Prostate gland (tissue), 2 donors: ENCODE results near the gene SLIT3. TPM values are rescaled to one million over a fixed set of nuclear protein-coding genes. Genes with fewer than 3 reads are reported as not detected.

Experiments
- DNase-seq: peaks from one replicate; pipeline ENCODE4 v3.0.0-alpha.2; 2019; ENCODE audit warnings: low spot score
- H3K27ac ChIP-seq, 2 donors: fragments of 200-600 bp; sonication (generic); 2 replicates each; pipeline ENCODE4 v1.5.1; 2017 to 2019
- H3K27me3 ChIP-seq: fragments of 200-600 bp; sonication (generic); replicated peaks from 2 replicates; pipeline ENCODE4 v1.5.1; 2019; ENCODE audit not compliant: insufficient read depth
- H3K36me3 ChIP-seq, 2 donors: fragments of 200-600 bp; sonication (generic); 1 replicate in 1 of 2; 2 replicates in 1 of 2; pipeline versions ENCODE4 v1.5.1 to v1.8.1; 2017 to 2019
- H3K4me1 ChIP-seq: fragments of 200-600 bp; sonication (generic); replicated peaks from 2 replicates; pipeline ENCODE4 v1.5.1; 2019
- H3K4me3 ChIP-seq, 2 donors: fragments of 200-600 bp; sonication (generic); 2 replicates each; pipeline ENCODE4 v1.5.1; 2017 to 2019
- H3K9me3 ChIP-seq: fragments of 200-600 bp; sonication (generic); 2 replicates; pipeline ENCODE4 v1.5.1; 2017
- CTCF ChIP-seq, 4 experiments: fragments of 200-600 bp in 2 of 4; fragments of 450-650 bp in 2 of 4; sonication (generic) in 2 of 4; IDR thresholded peaks; 1 replicate in 3 of 4; 2 replicates in 1 of 4; pipeline ENCODE4 v1.5.1; 2016 to 2019; ENCODE audit warnings: antibody characterized with exemption in 4 of 4, mild to moderate bottlenecking in 2 of 4, moderate library complexity in 2 of 4
- POLR2A ChIP-seq: fragments of 450-650 bp; IDR thresholded peaks from one replicate; pipeline ENCODE4 v1.6.1; 2016; ENCODE audit warnings: antibody characterized with exemption, mild to moderate bottlenecking
- POLR2AphosphoS5 ChIP-seq: sonication (generic); formaldehyde crosslinking; IDR thresholded peaks from one replicate; pipeline ENCODE4 v1.6.1; 2017; ENCODE audit warnings: antibody characterized with exemption
- WGBS: methylation state at CpG from one replicate; pipeline ENCODE4 v1.1.5; 2018; 5-methylcytosine and 5-hydroxymethylcytosine counted together
- intact Hi-C: fragments of 100-400 bp; cut with DNase I; formaldehyde crosslinking; loops from one replicate; pipeline ENCODE4 v1.14.2; 2022
- total RNA-seq, 2 donors: library from RNA; depleted of rRNA; stranded (reverse); fragments of >200 nt; gene quantifications; one replicate each; pipeline ENCODE4 v1.1.0, GENCODE V29; 2016

The SLIT3 gene
- total RNA-seq, 2 donors from 2014 or later = 8.3 TPM

- no peak overlapping the region for H3K4me3 ChIP-seq
- no peaks in the 10 kb centered on the region for H3K36me3 ChIP-seq
- TF ChIP-seq CTCF (IDR thresholded peaks at IDR 0.05) = no peak
- whole genome bisulfite sequencing = 91% methylated on average over 1 of the region's 1 CpG
- intact Hi-C loops = no loop called here
- no peak overlapping the region for H3K27ac ChIP-seq
- no peaks in the 10 kb centered on the region for H3K4me1 ChIP-seq
- H3K9me3 ChIP-seq = no peaks in the 10 kb centered on the region
- no peak for DNase-seq
- H3K27me3 ChIP-seq = no peaks in the 10 kb centered on the region
These were observed 126.0 kb downstream of the SLIT3 start for GRCh38 chr5:169174923-169175322.

- intact Hi-C loops = no loop called here
- TF ChIP-seq POLR2A (no peak), POLR2AphosphoS5 (no peak), CTCF (IDR thresholded peaks at IDR 0.05) (no peak)
- no peak overlapping the region for H3K4me3 ChIP-seq
- H3K9me3 ChIP-seq = no peaks in the 10 kb centered on the region
- no peak overlapping the region for H3K27ac ChIP-seq
- H3K4me1 ChIP-seq = no peaks in the 10 kb centered on the region
- DNase-seq = no peak
- no peaks in the 10 kb centered on the region for H3K36me3 ChIP-seq
- no peaks in the 10 kb centered on the region for H3K27me3 ChIP-seq
- 84% methylated on average over 6 of the region's 6 CpGs for WGBS
These were observed 127.6 kb downstream of the SLIT3 start for GRCh38 chr5:169173372-169173771.

GRCh38 chr5:169171515-169171914 lies 129.4 kb downstream of the SLIT3 start:
- 94% methylated on average over 2 of the region's 2 CpGs for WGBS
- no peaks in the 10 kb centered on the region for H3K9me3 ChIP-seq
- no peak for DNase-seq
- H3K4me3 ChIP-seq = no peak overlapping the region
- H3K4me1 ChIP-seq = no peaks in the 10 kb centered on the region
- intact Hi-C loops = no loop called here
- H3K27ac ChIP-seq = no peak overlapping the region
- TF ChIP-seq POLR2A (no peak), POLR2AphosphoS5 (no peak), CTCF (IDR thresholded peaks at IDR 0.05) (no peak)
- H3K36me3 ChIP-seq = no peaks in the 10 kb centered on the region
- H3K27me3 ChIP-seq = no peaks in the 10 kb centered on the region

GRCh38 chr5:169169783-169170182 lies 131.2 kb downstream of the SLIT3 start:
- Histone ChIP-seq H3K9me3 (no peaks in the 10 kb centered on the region), H3K4me3 (no peak overlapping the region), H3K4me1 (no peaks in the 10 kb centered on the region), H3K36me3 (no peaks in the 10 kb centered on the region), H3K27me3 (no peaks in the 10 kb centered on the region), H3K27ac (no peak overlapping the region)
- TF ChIP-seq POLR2A (no peak), POLR2AphosphoS5 (no peak), CTCF (IDR thresholded peaks at IDR 0.05) (no peak)
- 81% methylated on average over 4 of the region's 4 CpGs for WGBS
- intact Hi-C loops = no loop called here
- no peak for DNase-seq

GRCh38 chr5:169168280-169168679 lies 132.7 kb downstream of the SLIT3 start:
- no peaks in the 10 kb centered on the region for H3K9me3 ChIP-seq
- WGBS = 84% methylated on average over 3 of the region's 3 CpGs
- intact Hi-C loops = no loop called here
- TF ChIP-seq CTCF (IDR thresholded peaks at IDR 0.05) (no peak), POLR2AphosphoS5 (no peak), POLR2A (no peak)
- no peaks in the 10 kb centered on the region for H3K36me3 ChIP-seq
- H3K4me3 ChIP-seq = no peak overlapping the region
- H3K27me3 ChIP-seq = no peaks in the 10 kb centered on the region
- no peak for DNase-seq
- no peaks in the 10 kb centered on the region for H3K4me1 ChIP-seq
- H3K27ac ChIP-seq = no peak overlapping the region
